Activated naive CD4-positive, alpha-beta T cell treated with anti-CD3 and anti-CD28 coated beads, Interleukin-2, amount 50 U/mL, for 16 hours (primary cell): ENCODE measurements around the gene SERPINI1.

Experiments used
- DNase-seq: peaks from one replicate; pipeline ENCODE4 v3.0.0-alpha.2; 2020

SERPINI1 gene

DNA sequence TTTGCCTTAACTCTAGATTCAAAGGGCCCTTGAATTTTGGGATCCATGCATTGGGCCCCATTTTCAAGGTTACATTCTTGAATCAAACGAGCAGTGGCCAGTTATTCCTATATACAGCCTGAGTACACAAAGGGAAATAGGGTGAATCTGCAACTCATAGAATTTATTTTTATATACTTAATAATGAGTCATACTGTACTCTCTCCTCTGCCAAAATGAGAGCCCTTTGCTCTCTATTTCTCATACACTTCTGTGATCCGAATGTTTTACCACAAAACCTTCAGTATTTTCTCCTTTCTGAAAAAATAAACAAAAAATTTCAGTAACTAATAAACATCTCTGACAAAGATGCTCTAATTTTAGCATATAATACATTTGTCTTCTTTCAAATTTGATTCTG, 116.7 kb downstream of the SERPINI1 start:
- DNase-seq, result no peak

- no peak for DNase-seq
These were observed 118.5 kb downstream of the SERPINI1 start for GRCh38 chr3:167854063-167854462.

DNA sequence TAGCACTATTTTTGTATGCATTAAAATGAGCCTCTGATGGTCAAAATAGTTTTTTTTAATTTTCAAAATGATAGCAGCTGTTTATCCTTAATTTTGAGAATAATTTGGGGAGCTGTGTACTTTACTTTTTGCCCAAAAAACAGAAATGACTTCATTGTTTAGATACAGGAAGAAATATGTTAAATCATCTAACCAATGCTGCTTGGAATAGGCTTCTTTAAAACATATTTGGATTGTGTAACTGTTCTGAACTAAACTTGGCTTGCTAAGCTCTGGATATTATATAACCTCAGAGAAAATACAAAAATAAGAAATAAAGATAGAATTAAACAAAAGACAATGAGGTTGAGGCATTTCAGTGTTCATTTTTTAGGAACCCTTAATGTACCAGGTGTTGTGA, 119.3 kb downstream of the SERPINI1 start:
- DNase-seq, result no peak

- no peak for DNase-seq
These were observed 119.8 kb downstream of the SERPINI1 start for GRCh38 chr3:167855306-167855705.

DNA sequence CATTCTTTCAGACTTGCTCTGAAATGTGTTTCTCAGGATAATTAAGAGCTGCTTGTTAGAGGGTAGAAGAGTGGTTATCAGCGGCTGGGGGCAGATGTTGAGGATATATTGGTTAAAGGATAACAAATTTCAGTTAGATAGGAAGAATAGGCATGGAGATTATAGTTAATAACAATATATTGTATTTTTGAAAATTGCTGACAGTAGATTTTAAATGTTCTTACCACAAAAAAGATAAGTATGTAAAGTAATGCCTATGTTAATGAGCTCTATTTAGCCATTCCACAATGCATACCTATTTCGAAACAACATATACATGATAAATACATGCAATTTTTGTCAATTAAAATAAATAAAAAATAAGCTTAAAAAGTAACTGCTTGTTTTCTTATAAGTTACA, 123.3 kb downstream of the SERPINI1 start:
- DNase-seq, result no peak

DNA sequence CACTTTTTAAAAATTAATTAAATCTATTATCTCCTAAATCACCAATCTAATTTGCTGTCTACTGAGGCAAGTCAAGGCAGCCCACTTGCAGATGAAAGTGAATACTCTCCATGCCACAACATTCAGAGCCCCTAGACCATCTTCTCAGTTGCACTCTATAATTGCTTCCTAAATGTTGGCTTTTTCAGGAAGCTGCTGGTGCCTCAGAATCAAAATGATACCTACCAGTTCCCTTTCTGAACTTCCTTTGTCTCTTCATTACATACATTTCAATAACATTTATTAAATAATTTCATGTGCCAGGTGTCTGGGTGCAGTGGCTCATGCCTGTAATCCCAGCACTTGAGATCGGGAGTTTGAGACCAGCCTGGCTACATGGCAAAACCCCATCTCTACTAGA, 124.1 kb downstream of the SERPINI1 start:
- no peak for DNase-seq

DNA sequence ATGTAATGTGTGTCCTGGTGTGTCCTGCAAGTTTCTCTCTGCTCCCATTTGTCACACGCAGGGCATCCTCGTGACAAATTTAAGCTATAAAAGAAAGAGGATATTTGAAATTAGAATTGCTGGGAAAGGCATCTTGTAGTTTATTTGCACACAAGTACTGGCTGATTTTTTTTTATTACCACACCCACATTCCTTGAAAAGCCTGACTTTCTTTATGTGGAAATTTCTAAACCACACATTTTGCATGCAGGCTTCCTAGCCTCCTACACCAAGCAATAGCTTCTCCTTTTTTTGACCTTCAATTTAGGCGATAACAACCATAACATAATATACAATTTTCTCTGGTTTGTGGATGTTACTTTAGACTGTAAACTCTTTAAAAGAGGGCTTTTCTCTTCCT, 126.1 kb downstream of the SERPINI1 start:
- DNase-seq, result no peak

DNA sequence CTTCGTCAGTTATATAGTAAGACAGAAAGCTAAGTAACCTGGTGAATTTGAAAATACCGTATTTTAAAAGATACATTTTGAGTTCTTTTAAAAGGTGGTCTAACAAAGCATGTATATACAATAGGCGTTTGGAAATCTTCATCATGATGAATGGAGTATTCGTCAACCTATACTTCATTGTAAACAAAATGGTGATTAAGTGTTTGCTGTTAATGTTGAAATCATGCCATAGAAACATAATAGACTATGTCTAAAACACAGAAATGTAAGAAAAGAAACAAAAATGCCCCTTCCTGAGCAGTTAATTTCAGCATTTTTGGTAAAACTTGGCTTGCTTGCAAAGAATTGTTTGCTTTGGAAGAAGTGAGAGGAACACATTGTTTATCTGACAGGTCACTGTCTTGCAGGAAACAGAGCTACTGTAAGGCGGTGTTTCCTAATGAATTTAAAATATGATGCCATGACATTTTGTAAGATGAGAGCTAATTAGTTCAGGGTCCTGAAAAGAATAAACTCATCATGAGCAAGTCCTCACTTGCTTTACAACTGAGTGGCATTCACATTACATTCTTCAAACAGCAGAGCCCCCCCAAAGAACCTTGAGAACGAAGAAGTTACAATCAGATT, 126.7 kb downstream of the SERPINI1 start:
- no peak for DNase-seq

GRCh38 chr3:167863811-167864551, 128.5 kb downstream of the SERPINI1 start:
- no peak for DNase-seq

DNA sequence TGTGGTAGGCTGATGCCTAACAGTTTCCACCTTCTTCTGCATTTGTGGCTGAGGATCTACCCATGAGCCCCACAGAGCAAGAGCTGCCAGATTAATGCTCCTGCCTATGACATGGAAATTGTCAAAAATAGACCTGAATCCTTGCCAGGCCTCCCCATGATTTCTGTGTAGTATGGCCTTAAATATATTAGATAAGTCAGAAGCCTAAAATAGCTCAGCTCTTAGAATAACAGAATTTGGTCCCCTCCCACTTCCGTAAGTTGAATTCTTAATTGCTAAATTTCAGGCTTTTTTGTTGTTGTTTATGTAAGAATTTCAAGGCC, 129.0 kb downstream of the SERPINI1 start:
- DNase-seq, result no peak

- DNase-seq, result no peak
These were observed 130.8 kb downstream of the SERPINI1 start for GRCh38 chr3:167866331-167866730.

DNA sequence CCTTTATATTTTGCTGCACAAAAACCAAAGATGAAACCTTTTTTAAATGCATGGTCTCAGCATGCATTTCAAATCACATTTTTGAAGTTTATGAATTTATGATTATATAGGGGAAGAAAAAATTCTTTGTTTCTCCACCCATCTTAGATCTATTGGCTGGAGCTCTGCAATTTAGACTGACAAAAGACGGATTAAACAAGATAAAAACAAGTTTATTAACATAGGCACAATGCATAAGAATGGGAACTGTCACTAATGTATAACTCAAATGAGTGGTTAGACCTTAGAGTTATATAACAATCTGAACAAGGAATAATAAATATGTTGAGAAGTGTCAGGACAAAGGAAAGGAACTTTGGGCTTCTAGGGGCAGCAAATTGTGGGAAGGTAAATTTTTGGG, 132.5 kb downstream of the SERPINI1 start:
- DNase-seq, result no peak

- DNase-seq, result no peak
These were observed 134.7 kb downstream of the SERPINI1 start for GRCh38 chr3:167870181-167870580.

GRCh38 chr3:167870759-167871158, 135.2 kb downstream of the SERPINI1 start:
- DNase-seq, result no peak

- DNase-seq, result no peak
These were observed 136.5 kb downstream of the SERPINI1 start for GRCh38 chr3:167872032-167872431.

DNA sequence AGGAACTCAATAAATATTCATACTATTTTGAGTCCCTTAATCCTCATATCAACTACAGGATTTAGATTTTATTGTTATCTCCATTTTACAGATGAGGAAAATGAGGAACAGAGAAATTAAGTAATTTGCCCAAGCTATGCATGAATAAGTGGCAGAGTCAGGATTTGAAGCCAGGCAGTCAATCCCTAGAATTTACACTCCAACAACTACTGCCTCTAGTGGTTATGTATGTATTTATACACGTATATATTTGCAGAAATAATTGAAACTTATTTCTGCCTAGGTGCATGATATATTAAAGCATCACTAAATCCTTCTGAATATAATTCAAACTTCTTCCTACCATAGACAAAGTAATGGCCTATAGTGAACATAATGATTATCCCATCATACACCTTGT, 137.4 kb downstream of the SERPINI1 start:
- DNase-seq, result no peak

DNA sequence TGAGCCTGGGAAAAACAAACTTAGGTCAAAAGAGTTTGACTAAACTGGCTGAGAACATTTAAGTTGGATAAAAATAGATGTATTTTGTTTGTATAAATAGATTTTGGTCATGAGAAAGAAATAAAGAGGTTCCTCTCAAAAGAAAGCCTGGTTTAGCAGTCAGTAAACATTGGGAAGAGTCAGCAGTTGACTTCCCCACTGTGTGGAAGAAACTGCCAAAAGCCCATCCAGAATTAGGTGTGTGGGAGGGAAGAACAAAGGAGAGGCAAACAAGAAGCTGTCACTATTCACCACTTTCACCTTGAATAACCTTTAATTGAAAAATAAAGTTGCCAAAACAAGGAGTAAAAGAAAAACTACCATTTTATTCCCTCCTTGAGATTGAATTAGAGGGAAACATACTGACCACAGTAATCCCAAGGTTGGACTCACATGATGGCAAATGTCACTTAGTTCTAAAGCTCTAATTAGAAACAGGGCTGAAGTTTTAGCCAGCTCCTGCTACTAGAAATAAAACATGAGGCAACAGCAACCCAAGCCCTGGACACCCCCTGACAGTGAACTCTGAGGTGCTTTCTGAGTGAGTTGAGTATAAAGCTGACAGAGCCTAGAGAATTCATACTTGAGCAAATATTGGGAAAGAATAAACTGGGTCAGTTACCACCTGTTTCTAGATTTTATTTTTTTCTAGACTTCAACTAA, 139.3 kb downstream of the SERPINI1 start:
- no peak for DNase-seq
